Esophagus squamous epithelium (tissue), 4 donors: Measurements from ENCODE around the gene APMAP.

Experiments used
- POLR2A ChIP-seq, 4 donors: fragments of 450-650 bp; IDR thresholded peaks; one replicate each; pipeline ENCODE4 v1.6.1; 2017; ENCODE audit warnings: antibody characterized with exemption in 4 of 4, mild to moderate bottlenecking in 4 of 4, moderate library complexity in 3 of 4
- TF ChIP-seq, protein P1 (sequence below), 6 experiments: fragments of 450-650 bp in 4 of 6; fragments of 200-600 bp in 2 of 6; sonication (generic) in 2 of 6; IDR thresholded peaks; one replicate each; pipeline ENCODE4 v1.5.1; 2016 to 2019; ENCODE audit warnings: antibody characterized with exemption in 6 of 6, mild to moderate bottlenecking in 4 of 6, moderate library complexity in 4 of 6

DNA sequence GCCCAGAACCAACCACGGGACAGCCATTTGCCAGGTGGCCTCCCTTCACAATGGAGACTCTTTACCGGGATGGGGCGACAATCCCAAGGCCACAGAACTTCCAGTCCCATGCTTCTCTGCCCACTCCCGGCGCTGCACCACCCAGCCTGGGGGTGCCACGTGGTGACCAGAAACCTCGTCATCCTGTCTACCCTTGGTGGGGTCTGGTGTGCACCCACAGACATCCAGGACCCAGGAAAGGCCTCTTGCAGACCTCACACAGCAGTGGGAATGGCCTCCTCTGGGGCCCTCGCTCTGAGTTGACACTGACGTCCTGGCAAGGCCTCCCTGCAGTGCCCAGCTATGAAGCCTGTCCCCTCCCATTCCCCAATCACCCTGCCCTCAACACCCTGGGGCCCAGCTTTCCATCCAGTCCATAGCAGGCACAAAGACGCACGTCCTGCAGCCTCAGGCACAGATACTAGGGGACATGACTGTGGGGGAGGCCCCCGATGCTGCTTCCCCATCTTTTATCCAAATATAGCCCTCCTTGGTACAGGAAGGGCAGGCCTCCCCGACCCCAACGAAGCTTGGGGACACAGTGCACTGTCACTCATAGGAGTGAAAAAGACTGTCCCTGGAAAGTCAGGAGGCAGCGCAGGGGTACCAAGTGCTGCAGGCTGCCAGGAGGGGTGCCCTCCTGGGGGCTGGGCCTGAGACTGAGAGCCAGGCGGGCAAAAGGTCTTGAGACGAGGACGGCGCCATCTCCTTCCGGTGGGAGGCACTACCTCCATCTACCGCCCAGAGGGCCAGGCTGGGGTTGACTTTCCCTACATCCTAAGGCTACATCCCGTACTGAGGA lies 36.3 kb downstream of the APMAP start:
- no peak for TF ChIP-seq POLR2A (IDR thresholded peaks at IDR 0.05)
- TF ChIP-seq, protein P1, sequence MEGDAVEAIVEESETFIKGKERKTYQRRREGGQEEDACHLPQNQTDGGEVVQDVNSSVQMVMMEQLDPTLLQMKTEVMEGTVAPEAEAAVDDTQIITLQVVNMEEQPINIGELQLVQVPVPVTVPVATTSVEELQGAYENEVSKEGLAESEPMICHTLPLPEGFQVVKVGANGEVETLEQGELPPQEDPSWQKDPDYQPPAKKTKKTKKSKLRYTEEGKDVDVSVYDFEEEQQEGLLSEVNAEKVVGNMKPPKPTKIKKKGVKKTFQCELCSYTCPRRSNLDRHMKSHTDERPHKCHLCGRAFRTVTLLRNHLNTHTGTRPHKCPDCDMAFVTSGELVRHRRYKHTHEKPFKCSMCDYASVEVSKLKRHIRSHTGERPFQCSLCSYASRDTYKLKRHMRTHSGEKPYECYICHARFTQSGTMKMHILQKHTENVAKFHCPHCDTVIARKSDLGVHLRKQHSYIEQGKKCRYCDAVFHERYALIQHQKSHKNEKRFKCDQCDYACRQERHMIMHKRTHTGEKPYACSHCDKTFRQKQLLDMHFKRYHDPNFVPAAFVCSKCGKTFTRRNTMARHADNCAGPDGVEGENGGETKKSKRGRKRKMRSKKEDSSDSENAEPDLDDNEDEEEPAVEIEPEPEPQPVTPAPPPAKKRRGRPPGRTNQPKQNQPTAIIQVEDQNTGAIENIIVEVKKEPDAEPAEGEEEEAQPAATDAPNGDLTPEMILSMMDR (IDR thresholded peaks at IDR 0.05): no peak
